Endometrial microvascular endothelial cells (primary cell): ENCODE data around the gene LTBP4. TPM values are rescaled to one million over a fixed set of nuclear protein-coding genes. Genes with fewer than 3 reads are reported as not detected.

ENCODE experiments used
- in situ Hi-C: cut with HindIII; loops from 2 replicates; pipeline ENCODE4 v1.10.0; 2017; ENCODE audit warnings: low sequenced_read_pairs, low pct_unique_long_range_greater_than_20kb; ENCODE audit errors: inconsistent ontology term
- total RNA-seq: library from RNA; depleted of rRNA; stranded (reverse); fragments of >200 nt; gene quantifications from one replicate; pipeline ENCODE4 v1.2.3, GENCODE V29; 2015; ENCODE audit errors: inconsistent ontology term

The LTBP4 gene
- total RNA-seq, 1 donor from 2014 or later = 11.6 TPM

GRCh38 chr19:40607311-40608239 is 6.4 kb downstream of the LTBP4 start:
- in situ Hi-C loops = no loop called here

- in situ Hi-C loops = no loop called here
Measured at GRCh38 chr19:40608240-40608621, 7.1 kb downstream of the LTBP4 start.

DNA sequence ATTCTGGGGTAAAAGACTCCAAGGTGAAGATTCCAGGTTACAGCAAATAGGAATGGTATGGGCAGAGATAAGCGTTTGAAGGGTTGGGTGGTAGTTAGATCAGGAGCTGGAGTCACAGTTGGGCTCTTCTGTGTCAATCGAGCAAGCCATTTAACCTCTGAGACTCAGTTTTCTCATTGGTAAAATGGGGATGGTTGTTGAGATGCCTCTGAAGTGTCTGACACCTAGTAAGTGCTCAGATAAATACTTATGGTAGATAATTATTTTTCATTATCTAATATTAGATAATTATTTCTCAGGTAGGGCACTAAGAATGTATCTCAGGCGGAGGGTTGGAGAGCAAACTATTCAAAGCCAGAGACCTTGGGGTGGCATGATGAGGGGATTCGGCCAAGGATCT is 7.8 kb downstream of the LTBP4 start:
- in situ Hi-C loops = no loop called here

- in situ Hi-C loops = no loop called here
Measured at GRCh38 chr19:40609561-40610395, 8.6 kb downstream of the LTBP4 start.

- in situ Hi-C loops = no loop called here
Measured at GRCh38 chr19:40610396-40611064, 9.4 kb downstream of the LTBP4 start.

GRCh38 chr19:40611096-40611495 is 9.9 kb downstream of the LTBP4 start:
- in situ Hi-C loops = no loop called here

GRCh38 chr19:40611900-40612698 is 10.9 kb downstream of the LTBP4 start:
- in situ Hi-C loops = no loop called here

DNA sequence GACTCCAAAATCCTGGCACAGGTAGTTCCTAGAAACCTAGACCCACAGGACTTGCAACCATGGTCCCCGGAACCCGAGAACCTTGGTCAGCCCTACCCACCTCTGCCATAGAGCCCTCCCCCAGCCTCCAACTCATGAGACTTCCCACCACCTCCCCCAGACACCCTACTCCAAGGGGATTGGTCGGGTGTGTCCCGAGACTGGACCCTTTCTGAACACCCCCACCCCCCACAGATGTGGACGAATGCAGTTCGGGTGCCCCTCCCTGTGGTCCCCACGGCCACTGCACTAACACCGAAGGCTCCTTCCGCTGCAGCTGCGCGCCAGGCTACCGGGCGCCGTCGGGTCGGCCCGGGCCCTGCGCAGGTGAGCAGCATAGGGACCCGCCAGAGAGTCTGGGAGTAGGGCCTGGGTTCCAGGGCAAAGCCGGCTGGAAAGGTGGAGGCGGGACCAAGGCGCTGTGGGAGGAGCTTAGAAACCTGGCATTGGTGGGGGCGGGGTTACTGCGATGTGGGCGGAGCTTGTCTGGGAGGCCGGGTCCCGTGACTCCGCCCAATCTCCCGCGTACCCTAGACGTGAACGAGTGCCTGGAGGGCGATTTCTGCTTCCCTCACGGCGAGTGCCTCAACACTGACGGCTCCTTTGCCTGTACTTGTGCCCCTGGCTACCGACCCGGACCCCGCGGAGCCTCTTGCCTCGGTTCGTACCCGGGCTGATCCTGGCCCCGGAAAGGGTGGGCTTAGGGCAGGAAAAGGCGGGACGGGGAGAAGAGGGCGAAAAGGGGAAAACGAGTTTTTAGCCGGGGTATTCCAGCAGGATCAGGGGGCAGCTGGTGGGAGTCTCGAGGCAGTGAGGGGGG is 11.9 kb downstream of the LTBP4 start:
- in situ Hi-C loops = no loop called here

GRCh38 chr19:40613690-40614621 is 12.8 kb downstream of the LTBP4 start:
- in situ Hi-C loops = no loop called here

GRCh38 chr19:40614622-40615411 is 13.6 kb downstream of the LTBP4 start:
- in situ Hi-C loops = no loop called here

DNA sequence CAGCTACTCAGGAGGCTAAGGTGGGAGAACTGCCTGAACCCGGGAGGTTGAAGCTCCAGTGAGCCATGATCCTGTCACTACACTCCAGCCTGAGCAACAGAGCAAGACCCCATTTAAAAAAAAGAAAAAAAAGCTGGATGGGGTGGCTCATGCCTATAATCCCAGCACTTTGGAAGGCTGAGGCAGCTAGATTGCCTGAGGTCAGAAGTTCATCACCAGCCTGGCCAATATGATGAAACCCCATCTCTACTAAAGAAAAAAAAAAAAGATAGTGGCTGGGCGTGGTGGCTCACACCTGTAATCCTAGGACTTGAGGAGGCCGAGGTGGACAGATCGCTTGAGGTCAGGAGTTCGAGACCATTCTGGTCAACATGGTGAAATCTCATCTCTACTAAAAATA is 15.0 kb downstream of the LTBP4 start:
- in situ Hi-C loops = no loop called here

DNA sequence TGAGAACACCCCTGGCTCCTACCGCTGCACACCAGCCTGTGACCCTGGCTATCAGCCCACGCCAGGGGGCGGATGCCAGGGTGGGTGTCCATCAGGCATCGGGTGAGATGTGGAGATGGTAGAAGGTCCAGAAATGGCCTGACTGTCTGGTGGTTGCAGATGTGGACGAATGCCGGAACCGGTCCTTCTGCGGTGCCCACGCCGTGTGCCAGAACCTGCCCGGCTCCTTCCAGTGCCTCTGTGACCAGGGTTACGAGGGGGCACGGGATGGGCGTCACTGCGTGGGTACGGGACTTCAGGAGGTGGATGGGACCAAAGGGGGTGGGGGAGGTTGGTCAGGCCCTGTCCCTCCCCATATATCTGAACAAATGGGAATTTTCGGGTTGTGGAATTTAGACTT is 15.8 kb downstream of the LTBP4 start:
- in situ Hi-C loops = no loop called here

GRCh38 chr19:40617961-40618360 is 16.8 kb downstream of the LTBP4 start:
- in situ Hi-C loops = no loop called here

GRCh38 chr19:40619333-40620160 is 18.4 kb downstream of the LTBP4 start:
- in situ Hi-C loops = no loop called here

DNA sequence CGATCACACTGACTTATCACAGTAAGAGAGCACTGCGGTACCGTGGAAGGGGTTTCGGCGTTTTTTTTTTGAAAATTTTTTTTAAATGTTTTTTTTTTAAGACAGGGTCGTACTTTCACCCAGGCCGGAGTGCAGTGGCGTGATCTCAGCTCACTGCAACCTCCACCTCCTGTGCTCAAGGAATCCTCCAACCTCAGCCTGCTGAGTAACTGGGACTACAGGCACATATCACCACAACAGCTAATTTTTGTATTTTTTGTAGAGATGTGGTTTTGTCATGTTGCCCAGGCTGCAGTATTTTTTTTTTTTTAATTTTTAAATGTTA is 19.0 kb downstream of the LTBP4 start:
- in situ Hi-C loops = no loop called here
